Endothelial cell of umbilical vein (primary cell): ENCODE results near the gene C12orf57. TPM values are rescaled to one million over a fixed set of nuclear protein-coding genes. Genes with fewer than 3 reads are reported as not detected.
A peak's percentile ranks its signal among the peaks of the same experiment; 100 is the strongest.

Experiments used
- BruUV-seq: library from RNA; stranded (reverse); fragments of 400-500 nt; replicated peaks from 2 replicates; lab custom pipeline; 2021; lab: Mats Ljungman, UMichigan
- CTCF ChIA-PET: fragments of 300-600, 350-600 bp; sonication (Branson Sonifier 250); formaldehyde crosslinking; loops from one replicate; lab custom pipeline; 2021; ENCODE audit warnings: antibody characterized with exemption, inconsistent platforms; lab: Charles Lee
- POLR2A ChIA-PET: fragments of 300-600, 350-600 bp; sonication (Branson Sonifier 250); formaldehyde crosslinking; loops from one replicate; lab custom pipeline; 2021; ENCODE audit warnings: antibody characterized with exemption, inconsistent platforms; lab: Charles Lee
- DNase-seq: peaks from one replicate; pipeline ENCODE4 v3.0.0-alpha.2; 2011; ENCODE audit warnings: low read depth, low spot score
- FAIRE-seq: peaks from 2 replicates; lab custom pipeline; 2011; peaks lifted over from hg19 to GRCh38; lab: Jason Lieb, UNC
- H2AFZ ChIP-seq: 2 replicates; pipeline ENCODE4 v1.6.0; 2012; ENCODE audit warnings: low read depth, low read length, control low read depth, inconsistent platforms
- H3K27ac ChIP-seq: 2 replicates; pipeline ENCODE4 v1.5.1; 2011; ENCODE audit warnings: low read depth, mild to moderate bottlenecking, control low read depth, low read length, moderate library complexity; ENCODE audit not compliant: insufficient read depth
- H3K27me3 ChIP-seq, 2 experiments: 2 replicates each; pipeline versions ENCODE4 v1.6.0 to v1.6.1; 2011; ENCODE audit warnings: low read length in 2 of 2, mixed read lengths in 1 of 2; ENCODE audit not compliant: control insufficient read depth in 2 of 2, insufficient read depth in 2 of 2
- H3K36me3 ChIP-seq, 2 experiments: 2 replicates in 1 of 2; 3 replicates in 1 of 2; pipeline ENCODE4 v1.5.1; 2011; ENCODE audit warnings: low read length in 2 of 2, mild to moderate bottlenecking in 1 of 2, moderate library complexity in 1 of 2; ENCODE audit not compliant: control insufficient read depth in 2 of 2, insufficient read depth in 2 of 2; ENCODE audit errors: extremely low read depth in 1 of 2
- H3K4me1 ChIP-seq: 3 replicates; pipeline ENCODE4 v1.5.1; 2011; ENCODE audit warnings: mild to moderate bottlenecking, low read length; ENCODE audit not compliant: control insufficient read depth, insufficient read depth; ENCODE audit errors: extremely low read depth
- H3K4me2 ChIP-seq: 2 replicates; pipeline ENCODE4 v1.6.1; 2011; ENCODE audit warnings: low read length, control low read depth, mixed read lengths; ENCODE audit not compliant: insufficient read depth
- H3K4me3 ChIP-seq, 3 experiments: fragments of 200-600 bp in 1 of 3; sonication (generic), shearing (Covaris generic) in 1 of 3; replicated peaks in 1 of 3; 2 replicates each; pipeline ENCODE4 v1.5.1; 2011 to 2016; ENCODE audit warnings: control low read depth in 3 of 3, low read length in 3 of 3, mild to moderate bottlenecking in 2 of 3, inconsistent platforms in 1 of 3, low read depth in 1 of 3, moderate library complexity in 1 of 3; ENCODE audit not compliant: insufficient read depth in 1 of 3
- H3K79me2 ChIP-seq: 2 replicates; pipeline ENCODE4 v1.6.0; 2012; ENCODE audit warnings: low read length, inconsistent platforms; ENCODE audit not compliant: control insufficient read depth, insufficient read depth
- H3K9ac ChIP-seq: replicated peaks from 2 replicates; pipeline ENCODE3; 2011; ENCODE audit warnings: low read length, control low read depth; ENCODE audit not compliant: insufficient read depth; ENCODE audit errors: extremely low read depth
- H3K9me1 ChIP-seq: replicated peaks from 3 replicates; pipeline ENCODE4 v1.6.0; 2011; ENCODE audit warnings: mild to moderate bottlenecking, low read length; ENCODE audit not compliant: control insufficient read depth, insufficient read depth; ENCODE audit errors: extremely low read depth
- H3K9me3 ChIP-seq: replicated peaks from 2 replicates; pipeline ENCODE4 v1.5.1; 2012; ENCODE audit warnings: low read length, inconsistent platforms; ENCODE audit not compliant: control insufficient read depth, insufficient read depth
- H4K20me1 ChIP-seq: replicated peaks from 2 replicates; pipeline ENCODE3; 2011; ENCODE audit warnings: mild to moderate bottlenecking, low read length; ENCODE audit not compliant: control insufficient read depth, insufficient read depth; ENCODE audit errors: extremely low read depth
- CTCF ChIP-seq, 2 donors: IDR thresholded peaks; 1 replicate in 1 of 2; 2 replicates in 1 of 2; pipeline ENCODE4 v1.5.1; 2011; ENCODE audit warnings: low read length in 2 of 2, mild to moderate bottlenecking in 2 of 2, moderate library complexity in 2 of 2, control low read depth in 1 of 2, inconsistent platforms in 1 of 2, low read depth in 1 of 2; ENCODE audit not compliant: insufficient read depth in 1 of 2; ENCODE audit errors: extremely low read depth in 1 of 2
- JUN ChIP-seq: IDR thresholded peaks from 2 replicates; pipeline ENCODE4 v1.6.1; 2011; ENCODE audit warnings: borderline replicate concordance, low read depth; ENCODE audit not compliant: insufficient read length, insufficient read depth
- MYC ChIP-seq: IDR thresholded peaks from one replicate; pipeline ENCODE4 v1.6.1; 2011; ENCODE audit warnings: mild to moderate bottlenecking, low read depth, low read length
- dilution Hi-C: fragments of 300-500 bp; cut with MboI; formaldehyde crosslinking; loops from one replicate; pipeline ENCODE4 v1.15.0; 2019; ENCODE audit warnings: low sequenced_read_pairs; ENCODE audit not compliant: extremely low pct_ligation_motif_present
- intact Hi-C: fragments of 100-400 bp; cut with micrococcal nuclease; formaldehyde crosslinking; loops from one replicate; pipeline ENCODE4 v1.10.0; 2022
- polyA plus RNA-seq, 4 experiments: library from polyadenylated mRNA; depleted of rRNA in 3 of 4; stranded (reverse) in 3 of 4; unstranded in 1 of 4; fragments of >200 nt; gene quantifications; 2 replicates each; pipeline versions ENCODE4 v1.2.1 to v1.2.3, GENCODE V29; 2011 to 2012; ENCODE audit warnings: missing spikeins in 1 of 4
- total RNA-seq: library from RNA; stranded (reverse); gene quantifications from 2 replicates; pipeline ENCODE4 v1.2.3, GENCODE V29; 2021
- TF ChIP-seq, protein P1 (sequence below): IDR thresholded peaks from 2 replicates; pipeline ENCODE4 v1.6.1; 2011; ENCODE audit not compliant: insufficient read depth, insufficient read length

C12orf57 gene
- total and polyA plus RNA-seq, 2 donors (not counting 3 experiments of a cell fraction or from before 2014, with no cell fraction given), result 167 to 729 TPM

DNA sequence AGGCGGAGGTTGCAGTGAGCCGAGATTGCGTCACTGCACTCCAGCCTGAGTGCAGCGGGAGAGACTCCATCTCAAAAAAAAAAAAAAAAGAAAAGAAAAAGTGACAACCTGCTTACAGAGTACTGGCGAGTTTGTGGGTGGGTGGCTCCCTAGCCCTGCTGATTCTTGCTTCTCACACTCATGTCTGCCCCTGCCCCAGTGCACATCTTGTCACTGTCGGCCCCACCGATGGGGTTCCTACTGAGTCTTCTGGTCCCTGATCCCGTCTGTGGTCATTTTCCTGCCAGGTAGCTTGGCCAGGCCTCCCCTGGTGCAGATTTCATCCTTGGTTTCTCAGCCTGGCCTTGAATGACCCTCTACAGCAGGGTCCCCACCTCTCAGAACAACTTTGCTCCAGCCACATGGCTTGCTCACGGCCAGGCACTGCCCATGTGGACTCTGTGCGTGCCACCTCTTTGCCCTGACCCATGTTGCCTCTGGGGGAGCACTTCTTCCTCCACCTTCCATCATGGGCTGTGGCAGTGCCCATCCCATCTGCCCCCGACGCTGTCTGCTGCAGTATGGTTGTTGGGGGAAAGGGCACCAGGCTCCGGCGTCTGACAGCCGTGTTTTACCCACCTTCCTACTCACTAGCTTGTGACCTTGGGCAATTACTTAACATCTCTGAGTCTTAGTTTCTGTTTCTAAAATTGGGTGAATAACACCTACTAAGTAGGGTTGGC, 5.2 kb downstream of the C12orf57 start:
- Histone ChIP-seq H2AFZ (no peak overlapping the region), H3K9ac (no peak overlapping the region), H3K9me3 (no peaks in the 10 kb centered on the region), H3K9me1 (no peaks in the 10 kb centered on the region), H3K4me3 (no peak overlapping the region), H3K36me3 (no peaks in the 10 kb centered on the region), H3K4me1 (peaks cover 27% of the 10 kb centered on the region), H3K27me3 (no peaks in the 10 kb centered on the region), H4K20me1 (no peaks in the 10 kb centered on the region), H3K4me2 (no peak overlapping the region), H3K27ac (no peak overlapping the region), H3K79me2 (no peaks in the 10 kb centered on the region)
- CTCF ChIA-PET, result interaction anchor here (0.7 to 1.7 kb wide), 4 partner anchors 12 to 164 kb away, joined by 3 to 6 read pairs (median 4); no protein-coding TSS in a partner anchor
- TF ChIP-seq CTCF (IDR thresholded peaks at IDR 0.05; ENCODE audit: extremely low read depth in 1 of 2, insufficient read depth in 1 of 2, low read depth in 1 of 2, low read length in 2 of 2), result peak; percentile 2 to 4
- TF ChIP-seq, protein P1, sequence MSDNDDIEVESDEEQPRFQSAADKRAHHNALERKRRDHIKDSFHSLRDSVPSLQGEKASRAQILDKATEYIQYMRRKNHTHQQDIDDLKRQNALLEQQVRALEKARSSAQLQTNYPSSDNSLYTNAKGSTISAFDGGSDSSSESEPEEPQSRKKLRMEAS, result no peak
- dilution Hi-C loops, result no loop called here
- POLR2A ChIA-PET, result no interaction called here
- FAIRE-seq, result no peak
- no peak for DNase-seq
- intact Hi-C loops, result no loop called here
- BruUV-seq, result no TSS peak

GRCh38 chr12:6950401-6950801, 6.6 kb downstream of the C12orf57 start:
- Histone ChIP-seq H4K20me1 (no peaks in the 10 kb centered on the region), H3K36me3 (no peaks in the 10 kb centered on the region), H3K9me1 (no peaks in the 10 kb centered on the region), H3K4me2 (no peak overlapping the region), H3K27me3 (no peaks in the 10 kb centered on the region), H3K9ac (no peak overlapping the region), H3K79me2 (no peaks in the 10 kb centered on the region), H2AFZ (no peak overlapping the region), H3K4me3 (no peak overlapping the region), H3K27ac (no peak overlapping the region), H3K4me1 (peaks cover 17% of the 10 kb centered on the region), H3K9me3 (no peaks in the 10 kb centered on the region)
- intact Hi-C loops (no loop called here), dilution Hi-C loops (no loop called here)
- TF ChIP-seq MYC (no peak), JUN (no peak), CTCF (IDR thresholded peaks at IDR 0.05; ENCODE audit: extremely low read depth in 1 of 2, insufficient read depth in 1 of 2, low read depth in 1 of 2, low read length in 2 of 2) (peak; percentile 17 to 29)
- DNase-seq (no peak), FAIRE-seq (no peak)
- POLR2A ChIA-PET, result no interaction called here
- no TSS peak for BruUV-seq
- CTCF ChIA-PET, result interaction anchor here (1.2 to 1.7 kb wide), 3 partner anchors 11 to 15 kb away, joined by 5 to 6 read pairs (median 5); no protein-coding TSS in a partner anchor
